ENCODE data around the gene PRR3.

PRR3 gene

GRCh38 chr6:30556906-30557682 lies at the start of gene PRR3:
PRR3 (plus strand) TSS chr6:30557295; CDS start chr6:30557345, 50 bp downstream.
- peak within 1 kb of the TSS; percentile 97 for H3K27ac ChIP-seq
- TF ChIP-seq ZFX (IDR thresholded peaks at IDR 0.05) (peak; percentile 69; the same call in 1 of the 2 replicates), CTCF (conservative IDR thresholded peaks at IDR 0.05) (no peak)

GRCh38 chr6:30507849-30508827 lies 49.0 kb upstream of the PRR3 start:
- H3K27ac ChIP-seq, result no peak overlapping the region

GRCh38 chr6:30508890-30509736 lies 48.0 kb upstream of the PRR3 start:
- TF ChIP-seq ZFX (IDR thresholded peaks at IDR 0.05), result no peak
- no peak for TF ChIP-seq CTCF (conservative IDR thresholded peaks at IDR 0.05)
- H3K27ac ChIP-seq, result no peak overlapping the region

More at GRCh38 chr6:30507849-30508827, 49.0 kb upstream of the PRR3 start:
- no peak for TF ChIP-seq ZFX (IDR thresholded peaks at IDR 0.05)
- no peak for TF ChIP-seq CTCF (conservative IDR thresholded peaks at IDR 0.05)

GRCh38 chr6:30510419-30511168 lies 46.5 kb upstream of the PRR3 start:
- no peak overlapping the region for H3K27ac ChIP-seq

GRCh38 chr6:30511169-30511546 lies 45.9 kb upstream of the PRR3 start:
- TF ChIP-seq CTCF (conservative IDR thresholded peaks at IDR 0.05), result no peak
- TF ChIP-seq ZFX (IDR thresholded peaks at IDR 0.05), result no peak
- no peak overlapping the region for H3K27ac ChIP-seq

More at GRCh38 chr6:30510419-30511168, 46.5 kb upstream of the PRR3 start:
- TF ChIP-seq ZFX (IDR thresholded peaks at IDR 0.05), result no peak
- no peak for TF ChIP-seq CTCF (conservative IDR thresholded peaks at IDR 0.05)

- H3K27ac ChIP-seq, result no peak overlapping the region
- TF ChIP-seq ZFX (IDR thresholded peaks at IDR 0.05), result no peak
- TF ChIP-seq CTCF (conservative IDR thresholded peaks at IDR 0.05), result no peak
Measured at GRCh38 chr6:30513451-30513850, 43.6 kb upstream of the PRR3 start.
